HG03432 (cell line): ENCODE data around the gene EVI5.
A peak's percentile ranks its signal among the peaks of the same experiment; 100 is the strongest.
"Not testable (repeated sequence)": the region's sequence is repeated elsewhere in the genome, so short reads cannot be mapped to it uniquely, and the experiment has no call there.

Experiments used
- ATAC-seq: cut with Tn5 transposase; IDR thresholded peaks from one replicate; pipeline ENCODE4 v1.9.1; 2021; ENCODE audit warnings: mild to moderate bottlenecking, moderate library complexity; ENCODE audit not compliant: unreplicated experiment

The EVI5 gene

DNA sequence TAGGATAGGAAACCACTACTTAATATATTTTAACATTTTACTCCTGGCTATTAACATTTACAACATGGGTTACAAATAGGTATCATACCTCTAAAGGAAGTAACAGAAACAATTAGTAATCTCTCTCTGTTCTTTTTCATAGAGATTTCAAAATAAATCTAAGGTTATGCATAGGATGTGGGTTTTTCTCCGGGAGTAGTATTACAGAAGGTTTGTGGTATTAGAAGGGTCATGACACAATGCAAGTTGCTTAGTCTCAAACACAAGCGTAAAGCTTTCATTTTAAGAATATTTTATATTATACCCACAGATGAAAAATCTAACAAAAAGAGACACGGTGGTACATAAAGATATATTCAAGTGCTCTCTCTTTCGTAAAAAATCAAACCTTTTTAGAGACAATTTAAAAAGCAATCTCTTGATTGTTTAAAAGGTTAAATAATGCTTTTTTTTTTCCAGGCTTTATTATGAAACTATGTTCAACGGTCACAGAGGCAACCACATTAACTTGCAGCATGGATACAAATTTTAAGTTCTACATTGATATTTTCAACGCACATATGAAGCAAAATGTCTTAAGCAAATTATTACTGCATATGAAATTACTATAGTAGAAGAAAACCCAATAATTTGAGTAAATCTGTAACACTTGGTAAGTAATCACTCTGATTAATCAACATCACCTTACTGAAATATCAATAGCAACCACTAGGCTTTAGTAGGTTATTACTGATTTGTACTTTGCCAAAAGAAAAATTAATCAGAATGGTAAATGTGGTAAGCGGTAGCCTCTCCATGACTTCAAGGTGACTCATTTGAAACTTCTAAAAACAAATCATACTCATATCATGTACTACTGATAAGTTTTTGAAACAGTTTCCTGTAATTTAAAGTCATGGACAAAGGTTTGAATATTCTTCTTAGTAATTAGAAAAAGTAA lies 200.8 kb downstream of the EVI5 start:
- ATAC-seq: peak; percentile 90

- no peak for ATAC-seq
Observed at GRCh38 chr1:92577261-92577895, 207.5 kb downstream of the EVI5 start.

DNA sequence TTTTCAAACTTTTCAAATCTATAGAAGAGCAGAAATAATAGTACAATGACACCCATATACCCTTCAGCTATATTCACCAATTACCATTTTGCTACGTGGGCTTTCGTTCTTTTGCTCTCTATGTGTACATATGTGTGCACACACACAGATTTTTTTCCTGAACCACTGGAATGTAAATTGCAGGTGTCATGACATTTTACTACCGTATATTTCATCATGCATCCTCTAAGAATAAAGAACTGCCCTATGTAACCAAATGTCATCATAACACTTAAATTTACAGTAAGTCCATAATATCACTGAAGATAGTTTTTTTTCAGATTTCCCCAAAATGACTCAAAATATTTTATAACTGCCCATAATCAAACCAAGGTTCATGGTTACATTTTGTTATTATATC lies 209.8 kb downstream of the EVI5 start:
- no peak for ATAC-seq

GRCh38 chr1:92572520-92572919 lies 212.4 kb downstream of the EVI5 start:
- no peak for ATAC-seq

GRCh38 chr1:92571578-92571977 lies 213.3 kb downstream of the EVI5 start:
- ATAC-seq: no peak

DNA sequence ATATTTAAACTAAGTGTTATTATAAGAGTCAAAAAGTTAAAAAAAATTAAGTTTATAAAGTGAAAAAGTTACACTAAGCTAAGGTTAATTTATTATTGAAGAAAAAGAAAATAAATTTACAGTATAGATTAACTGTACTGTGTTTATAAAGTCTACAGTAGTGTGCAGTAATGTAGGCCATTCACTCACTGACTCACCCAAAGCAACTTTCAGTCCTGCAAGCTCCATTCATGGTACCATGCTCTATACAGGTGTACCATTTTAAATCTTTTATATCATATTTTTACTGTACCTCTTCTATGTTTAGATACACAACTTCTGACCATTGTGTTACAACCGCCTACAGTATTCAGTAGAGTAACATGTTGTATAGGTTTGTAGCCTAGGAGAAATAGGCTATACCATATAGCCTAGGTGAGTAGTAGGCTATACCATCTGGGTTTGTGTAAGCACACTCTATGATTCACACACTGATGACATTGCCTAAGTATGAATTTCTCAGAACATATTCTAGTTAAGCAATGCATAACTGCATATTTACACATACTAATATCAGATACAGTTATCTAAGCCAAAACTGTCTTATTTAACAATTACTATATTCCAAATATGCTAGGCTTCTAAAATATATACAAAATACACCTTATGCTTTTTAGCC lies 217.6 kb downstream of the EVI5 start:
- no peak for ATAC-seq

GRCh38 chr1:92563457-92564216 lies 221.3 kb downstream of the EVI5 start:
- ATAC-seq: peak; percentile 95

DNA sequence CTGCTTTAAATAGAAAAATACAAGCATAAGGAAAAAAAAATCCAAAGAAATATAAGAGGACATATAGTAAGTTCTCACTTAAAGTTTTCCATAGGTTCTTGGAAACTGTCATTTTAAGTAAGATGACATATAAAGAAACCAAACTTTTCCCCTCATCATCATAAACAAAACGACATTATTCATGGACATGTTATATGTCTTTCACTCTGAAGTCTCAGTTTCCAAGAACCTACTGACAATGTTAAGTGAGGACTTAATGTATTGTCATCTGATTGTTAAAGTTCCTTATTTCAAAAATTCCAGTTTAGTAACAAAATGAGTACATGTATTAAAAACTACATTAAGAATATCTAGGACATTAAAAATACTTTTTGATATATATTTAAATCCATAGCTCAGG lies 228.6 kb downstream of the EVI5 start:
- ATAC-seq: no peak

- ATAC-seq: no peak
Observed at GRCh38 chr1:92554216-92554615, 230.7 kb downstream of the EVI5 start.

GRCh38 chr1:92551916-92552315 lies 233.0 kb downstream of the EVI5 start:
- ATAC-seq: no peak

DNA sequence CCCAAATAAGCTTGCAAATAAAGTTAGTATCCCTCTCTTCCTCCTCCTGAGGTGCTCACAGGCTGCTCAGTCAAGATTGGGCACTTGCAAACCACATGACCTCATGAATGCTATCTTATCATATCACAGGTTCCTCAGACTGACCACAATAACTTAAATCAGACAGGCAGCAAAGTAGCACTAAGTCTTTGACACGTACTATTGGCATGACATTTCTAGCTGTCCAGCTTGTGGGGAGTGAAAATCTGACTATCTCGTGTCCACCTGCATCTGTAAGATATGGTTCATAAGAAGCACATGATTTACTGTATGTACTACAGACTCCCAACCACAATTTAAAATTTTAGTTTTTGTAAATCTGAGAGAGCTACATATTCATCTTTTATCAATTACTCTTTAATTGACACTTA lies 240.1 kb downstream of the EVI5 start:
- ATAC-seq: no peak

DNA sequence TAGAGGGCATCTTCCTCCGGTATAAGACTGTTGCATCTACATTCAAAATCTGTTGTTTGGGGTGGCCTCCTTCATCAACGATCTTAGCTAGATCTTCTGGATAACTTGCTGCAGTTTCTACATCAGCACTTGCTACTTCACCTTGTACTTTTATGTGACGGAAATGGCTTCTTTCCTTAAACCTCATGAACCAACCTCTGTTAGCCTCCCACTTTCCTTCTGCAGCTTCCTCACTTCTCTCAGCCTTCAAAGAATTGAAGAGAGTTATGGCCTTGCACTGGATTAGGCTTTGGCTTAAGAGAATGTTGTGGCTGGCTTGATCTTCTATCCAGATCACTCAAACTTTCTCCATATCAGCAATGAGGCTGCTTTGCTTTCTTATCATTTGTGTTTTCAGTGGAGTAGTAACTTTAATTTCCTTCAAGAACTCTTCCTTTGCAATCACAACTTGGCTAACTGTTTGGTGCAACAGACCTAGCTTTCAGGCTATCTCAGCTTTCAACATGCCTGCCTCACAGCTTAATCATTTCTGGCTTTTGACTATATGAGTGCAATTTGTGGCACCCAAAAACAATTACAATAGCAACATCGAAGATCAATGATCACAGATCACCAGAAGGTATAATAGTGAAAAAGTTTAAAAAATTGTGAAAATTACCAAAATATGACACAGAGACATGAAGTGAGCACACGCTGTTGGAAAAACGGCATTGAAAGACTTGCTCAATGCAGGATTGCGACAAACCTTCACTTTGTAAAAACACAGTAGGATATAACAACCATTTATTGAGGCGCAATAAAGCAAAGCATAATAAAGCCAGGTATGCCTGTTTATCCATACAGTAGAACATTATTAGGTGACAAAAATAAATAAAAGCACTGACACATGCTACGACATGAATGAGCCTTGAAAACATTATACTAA lies 241.5 kb downstream of the EVI5 start:
- no peak for ATAC-seq

DNA sequence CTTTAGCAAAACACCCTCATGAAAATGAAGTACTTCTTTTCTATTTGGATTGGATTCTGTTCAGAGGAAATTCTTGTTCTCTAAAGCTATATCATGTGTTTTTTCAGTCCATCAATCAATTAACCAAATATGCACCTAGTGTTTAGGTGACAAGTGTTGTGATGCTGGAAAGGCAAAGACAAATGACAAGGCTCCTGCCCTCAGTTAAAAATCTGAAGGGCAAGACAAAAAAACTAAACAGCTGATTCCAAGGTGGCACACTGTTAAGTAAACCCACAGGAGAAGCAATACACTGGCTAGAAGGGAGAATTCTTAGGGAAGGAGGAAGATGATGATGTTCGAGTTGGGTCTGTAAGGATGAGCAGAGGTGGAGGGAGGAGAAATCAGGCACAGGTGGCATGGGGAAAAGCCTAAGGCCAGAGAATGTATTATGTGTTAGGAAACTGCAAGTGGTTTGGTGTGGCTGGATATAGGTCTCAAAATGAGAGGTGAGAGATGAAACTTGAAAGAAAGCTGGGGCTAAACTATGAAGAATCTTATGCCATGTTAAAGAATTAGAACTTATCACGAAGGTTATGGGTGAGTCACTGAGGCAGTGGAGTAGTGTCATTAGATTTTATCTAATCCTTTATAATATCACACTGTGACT lies 246.4 kb downstream of the EVI5 start:
- peak; percentile 58 for ATAC-seq

GRCh38 chr1:92538048-92538412 lies 246.9 kb downstream of the EVI5 start:
- ATAC-seq: peak; percentile 83

DNA sequence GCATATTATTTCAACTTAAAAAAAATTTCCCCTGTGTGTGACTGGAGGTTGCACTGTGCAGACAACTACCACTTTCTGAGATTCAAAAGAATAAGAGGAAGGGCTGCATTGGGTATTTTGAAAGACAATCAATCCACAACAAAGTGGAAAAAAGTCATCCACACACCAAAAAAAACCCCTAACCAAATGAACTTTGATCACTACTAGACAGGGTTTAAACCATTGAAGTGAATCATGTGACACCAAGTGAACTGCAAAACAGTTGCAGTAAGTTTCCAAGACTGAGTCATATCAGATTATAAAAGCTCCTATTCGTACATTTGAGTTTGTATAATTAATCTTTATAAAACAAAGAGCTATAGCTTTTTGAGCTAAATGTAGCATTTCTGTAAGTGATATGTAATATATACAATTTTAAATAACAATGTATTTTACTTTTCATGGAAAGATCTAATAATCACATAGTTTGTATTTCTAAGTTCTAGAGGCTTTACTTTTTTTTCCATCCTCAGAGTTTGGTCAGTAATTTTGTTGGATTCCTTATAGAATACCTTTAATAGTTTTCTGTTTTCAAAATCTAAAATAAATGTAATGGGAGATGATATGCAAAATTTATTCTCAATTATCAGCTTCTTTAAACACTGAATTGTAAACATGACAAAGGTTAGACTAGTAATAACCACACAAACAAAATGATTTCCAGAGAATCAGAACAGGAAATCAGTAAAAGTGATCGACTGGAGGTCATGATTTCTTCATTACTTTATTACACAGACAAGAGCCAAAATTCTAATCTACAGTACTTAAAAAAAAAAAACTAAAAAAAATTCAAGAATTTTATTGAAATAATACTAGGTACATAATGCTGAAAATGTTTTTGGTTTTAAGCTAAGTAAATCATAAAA lies 247.7 kb downstream of the EVI5 start:
- ATAC-seq: peak; percentile 54

DNA sequence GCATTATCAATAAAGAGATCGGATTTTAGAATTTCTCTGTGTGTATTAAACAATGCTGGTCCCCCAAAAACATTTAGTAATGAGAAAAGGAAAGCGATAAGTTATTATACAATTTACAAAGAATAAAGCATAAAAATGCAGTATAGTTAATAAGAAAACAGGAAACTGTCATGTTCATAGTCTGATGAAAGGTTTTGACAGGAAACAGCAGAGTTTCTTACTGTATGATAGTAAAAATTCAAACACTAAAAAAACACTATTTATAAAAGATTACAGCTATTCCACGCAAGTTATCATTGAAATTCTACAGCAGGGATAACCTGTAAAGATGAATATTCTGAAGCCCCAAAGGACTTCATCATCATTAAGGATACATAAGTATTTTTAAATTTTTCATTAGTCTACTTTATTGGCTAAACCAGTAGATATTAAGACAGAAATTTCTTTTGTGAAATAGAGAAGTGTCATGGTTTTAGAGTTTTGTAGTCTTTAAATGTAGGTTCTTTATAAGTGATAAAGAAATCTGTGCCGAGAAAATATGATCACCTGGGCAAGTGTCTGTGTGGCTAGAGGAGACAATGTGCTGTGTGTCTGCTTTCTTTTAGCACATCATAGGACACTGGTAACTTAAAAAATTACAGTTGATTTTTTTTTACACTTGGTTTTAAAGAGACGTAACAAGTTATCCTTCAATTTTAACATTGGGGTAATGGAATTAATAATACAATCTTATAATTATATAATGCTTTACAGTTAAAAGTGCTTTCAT lies 248.5 kb downstream of the EVI5 start:
- no peak for ATAC-seq

DNA sequence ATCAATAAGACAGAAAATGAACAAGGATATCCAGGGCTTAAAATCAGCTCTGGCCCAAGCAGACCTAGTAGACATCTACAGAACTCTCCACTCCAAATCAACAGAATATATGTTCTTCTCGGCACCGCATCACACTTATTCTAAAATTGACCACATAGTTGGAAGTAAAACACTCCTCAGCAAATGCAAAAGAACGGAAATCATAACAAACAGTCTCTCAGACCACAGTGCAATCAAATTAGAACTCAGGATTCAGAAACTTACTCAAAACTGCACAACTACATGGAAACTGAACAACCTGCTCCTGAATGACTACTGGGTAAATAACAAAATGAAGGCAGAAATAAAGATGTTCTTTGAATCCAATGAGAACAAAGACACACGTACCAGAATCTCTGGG lies 252.5 kb downstream of the EVI5 start:
- ATAC-seq: not testable (repeated sequence)

DNA sequence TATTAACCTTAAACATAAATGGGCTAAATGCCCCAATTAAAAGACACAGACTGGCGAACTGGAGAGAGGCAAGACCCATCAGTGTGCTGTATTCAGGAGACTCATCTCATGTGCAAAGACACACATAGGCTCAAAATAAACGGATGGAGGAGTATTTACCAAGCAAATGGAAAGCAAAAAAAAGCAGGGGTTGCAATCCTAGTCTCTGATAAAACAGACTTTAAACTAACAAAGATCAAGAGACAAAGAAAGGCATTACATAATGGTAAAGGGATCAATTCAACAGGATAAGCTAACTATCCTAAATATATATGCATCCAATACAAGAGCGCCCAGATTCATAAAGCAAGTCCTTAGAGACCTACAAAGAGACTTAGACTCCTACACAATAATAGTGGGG lies 253.0 kb downstream of the EVI5 start:
- ATAC-seq: not testable (repeated sequence)
